ENCODE data around the gene KIAA0319L.
A peak's percentile ranks its signal among the peaks of the same experiment; 100 is the strongest.

The KIAA0319L gene

DNA sequence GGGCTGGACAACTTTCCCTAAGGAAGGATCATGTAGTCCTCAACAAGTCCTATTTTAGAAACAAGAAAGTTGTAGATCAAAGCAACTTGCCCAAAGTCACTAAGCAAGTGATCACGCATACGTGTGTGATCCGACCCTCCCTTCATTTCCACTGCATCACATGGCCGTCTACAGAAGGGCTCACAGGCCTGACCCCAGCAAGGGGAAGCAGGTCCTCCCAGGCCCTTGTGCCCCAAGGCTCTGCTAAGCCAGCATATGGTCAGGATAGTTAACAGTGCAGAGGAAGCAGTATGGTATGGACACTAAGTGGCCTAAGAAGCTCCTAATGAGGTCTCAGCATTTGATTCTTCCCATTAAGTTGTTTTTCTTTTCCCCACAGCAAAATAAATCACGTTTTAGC is 40.7 kb upstream of the KIAA0319L start:
- peak overlapping the region; percentile 32 for H2BK12ac ChIP-seq (ENCODE audit: low read length)
- H3K4me1 ChIP-seq (ENCODE audit: control insufficient read depth in 1 of 2, insufficient read depth in 2 of 2, low read length in 2 of 2): peaks cover 21 to 26% of the 10 kb centered on the region in 2 experiments
- H3K4me3 ChIP-seq (ENCODE audit: low read depth, low read length): no peak overlapping the region
- H3K79me2 ChIP-seq (ENCODE audit: control insufficient read depth, insufficient read depth, low read length, poor library complexity): no peaks in the 10 kb centered on the region
- no peak for DNase-seq
- peaks cover 2% of the 10 kb centered on the region for H3K9me3 ChIP-seq (ENCODE audit: insufficient read depth, low read depth, low read length)
- no CpG with 5 or more reads among the region's 5 CpGs for WGBS (ENCODE audit: extremely low coverage, insufficient coverage, insufficient read length)
- no peak overlapping the region for H4K8ac ChIP-seq (ENCODE audit: low read depth, low read length)
- peaks cover 10 to 14% of the 10 kb centered on the region in 2 experiments for H3K36me3 ChIP-seq (ENCODE audit: control insufficient read depth in 1 of 2, insufficient read depth in 2 of 2, low read length in 2 of 2)
- H3K4ac ChIP-seq (ENCODE audit: low read depth, low read length): no peak overlapping the region
- H2AFZ ChIP-seq (ENCODE audit: insufficient read depth, low read length, poor library complexity): no peak overlapping the region
- H3K27me3 ChIP-seq (ENCODE audit: insufficient read depth, low read length): no peaks in the 10 kb centered on the region
- H3K9ac ChIP-seq (ENCODE audit: low read length): no peak overlapping the region
- peak overlapping the region; percentile 39 for H3K18ac ChIP-seq (ENCODE audit: low read length)
- H3K79me1 ChIP-seq (ENCODE audit: low read length): peaks cover 2% of the 10 kb centered on the region
- H3K4me2 ChIP-seq (ENCODE audit: low read length): no peak overlapping the region
- H4K91ac ChIP-seq (ENCODE audit: low read depth, low read length): no peak overlapping the region
- H2BK120ac ChIP-seq (ENCODE audit: insufficient read depth, low read length, poor library complexity): no peak overlapping the region
- H2BK5ac ChIP-seq (ENCODE audit: low read depth, low read length, poor library complexity): no peak overlapping the region
- no peak overlapping the region for H4K12ac ChIP-seq (ENCODE audit: low read depth, low read length)
- H3K14ac ChIP-seq (ENCODE audit: low read length): no peak overlapping the region
- H3K27ac ChIP-seq (ENCODE audit: low read depth, low read length): no peak overlapping the region
- H3K23ac ChIP-seq (ENCODE audit: low read length): peak overlapping the region; percentile 20
- H2AK5ac ChIP-seq (ENCODE audit: low read length): peak overlapping the region; percentile 3

DNA sequence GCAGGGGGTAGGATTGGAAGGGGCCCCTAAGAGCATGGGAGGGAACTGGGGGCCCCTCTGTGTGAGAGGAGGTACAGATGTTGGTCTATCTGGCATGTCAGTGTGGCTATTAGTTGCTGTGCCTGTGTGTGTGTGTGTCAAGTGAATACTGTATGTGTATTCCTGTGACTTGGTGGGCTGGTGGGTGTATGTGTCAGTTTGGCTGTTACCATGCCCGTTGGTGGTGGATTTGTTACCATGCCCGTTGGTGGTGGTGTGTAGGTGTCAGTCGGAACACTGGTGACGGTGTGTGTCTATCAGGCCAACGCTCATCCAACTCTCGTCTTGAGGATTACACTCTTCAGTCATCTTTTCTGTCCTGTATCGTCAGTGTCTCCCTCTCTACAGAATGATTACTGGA is 38.5 kb upstream of the KIAA0319L start:
- WGBS (ENCODE audit: extremely low coverage, insufficient coverage, insufficient read length): no CpG with 5 or more reads among the region's 7 CpGs
- Histone ChIP-seq H3K9ac (ENCODE audit: low read length) (no peak overlapping the region), H3K4ac (ENCODE audit: low read depth, low read length) (no peak overlapping the region), H3K9me3 (ENCODE audit: insufficient read depth, low read depth, low read length) (peaks cover 2% of the 10 kb centered on the region), H3K23ac (ENCODE audit: low read length) (no peak overlapping the region), H2AFZ (ENCODE audit: insufficient read depth, low read length, poor library complexity) (no peak overlapping the region), H3K4me1 (ENCODE audit: control insufficient read depth in 1 of 2, insufficient read depth in 2 of 2, low read length in 2 of 2) (peaks cover 21 to 27% of the 10 kb centered on the region in 2 experiments), H2BK5ac (ENCODE audit: low read depth, low read length, poor library complexity) (no peak overlapping the region), H3K27ac (ENCODE audit: low read depth, low read length) (no peak overlapping the region), H3K79me1 (ENCODE audit: low read length) (peaks cover 2% of the 10 kb centered on the region), H3K79me2 (ENCODE audit: control insufficient read depth, insufficient read depth, low read length, poor library complexity) (no peaks in the 10 kb centered on the region), H3K14ac (ENCODE audit: low read length) (no peak overlapping the region), H3K27me3 (ENCODE audit: insufficient read depth, low read length) (no peaks in the 10 kb centered on the region), H3K4me2 (ENCODE audit: low read length) (no peak overlapping the region), H3K4me3 (ENCODE audit: low read depth, low read length) (no peak overlapping the region), H2BK12ac (ENCODE audit: low read length) (no peak overlapping the region), H4K12ac (ENCODE audit: low read depth, low read length) (no peak overlapping the region), H4K91ac (ENCODE audit: low read depth, low read length) (no peak overlapping the region), H2AK5ac (ENCODE audit: low read length) (no peak overlapping the region), H4K8ac (ENCODE audit: low read depth, low read length) (no peak overlapping the region), H3K36me3 (ENCODE audit: control insufficient read depth in 1 of 2, insufficient read depth in 2 of 2, low read length in 2 of 2) (peaks cover 14 to 15% of the 10 kb centered on the region in 2 experiments), H3K18ac (ENCODE audit: low read length) (no peak overlapping the region), H2BK120ac (ENCODE audit: insufficient read depth, low read length, poor library complexity) (no peak overlapping the region)
- no peak for DNase-seq

- H3K4me1 ChIP-seq (ENCODE audit: control insufficient read depth in 1 of 2, insufficient read depth in 2 of 2, low read length in 2 of 2): peaks cover 18 to 22% of the 10 kb centered on the region in 2 experiments
- no peak overlapping the region for H3K9ac ChIP-seq (ENCODE audit: low read length)
- H2BK120ac ChIP-seq (ENCODE audit: insufficient read depth, low read length, poor library complexity): no peak overlapping the region
- peaks cover 2% of the 10 kb centered on the region for H3K79me1 ChIP-seq (ENCODE audit: low read length)
- H3K4ac ChIP-seq (ENCODE audit: low read depth, low read length): no peak overlapping the region
- H3K9me3 ChIP-seq (ENCODE audit: insufficient read depth, low read depth, low read length): peaks cover 2% of the 10 kb centered on the region
- H4K12ac ChIP-seq (ENCODE audit: low read depth, low read length): no peak overlapping the region
- peak overlapping the region; percentile 20 for H3K27ac ChIP-seq (ENCODE audit: low read depth, low read length)
- no peak overlapping the region for H2AFZ ChIP-seq (ENCODE audit: insufficient read depth, low read length, poor library complexity)
- H4K91ac ChIP-seq (ENCODE audit: low read depth, low read length): no peak overlapping the region
- no CpG with 5 or more reads among the region's 9 CpGs for WGBS (ENCODE audit: extremely low coverage, insufficient coverage, insufficient read length)
- peaks cover 15 to 18% of the 10 kb centered on the region in 2 experiments for H3K36me3 ChIP-seq (ENCODE audit: control insufficient read depth in 1 of 2, insufficient read depth in 2 of 2, low read length in 2 of 2)
- no peak overlapping the region for H2BK12ac ChIP-seq (ENCODE audit: low read length)
- no peak overlapping the region for H3K23ac ChIP-seq (ENCODE audit: low read length)
- no peak overlapping the region for H3K4me3 ChIP-seq (ENCODE audit: low read depth, low read length)
- H3K4me2 ChIP-seq (ENCODE audit: low read length): no peak overlapping the region
- H3K18ac ChIP-seq (ENCODE audit: low read length): no peak overlapping the region
- DNase-seq: no peak
- no peaks in the 10 kb centered on the region for H3K79me2 ChIP-seq (ENCODE audit: control insufficient read depth, insufficient read depth, low read length, poor library complexity)
- peak overlapping the region; percentile 6 for H2BK5ac ChIP-seq (ENCODE audit: low read depth, low read length, poor library complexity)
- H2AK5ac ChIP-seq (ENCODE audit: low read length): no peak overlapping the region
- H4K8ac ChIP-seq (ENCODE audit: low read depth, low read length): no peak overlapping the region
- no peak overlapping the region for H3K14ac ChIP-seq (ENCODE audit: low read length)
- H3K27me3 ChIP-seq (ENCODE audit: insufficient read depth, low read length): no peaks in the 10 kb centered on the region
Observed at GRCh38 chr1:35594005-35594760, 37.0 kb upstream of the KIAA0319L start.

DNA sequence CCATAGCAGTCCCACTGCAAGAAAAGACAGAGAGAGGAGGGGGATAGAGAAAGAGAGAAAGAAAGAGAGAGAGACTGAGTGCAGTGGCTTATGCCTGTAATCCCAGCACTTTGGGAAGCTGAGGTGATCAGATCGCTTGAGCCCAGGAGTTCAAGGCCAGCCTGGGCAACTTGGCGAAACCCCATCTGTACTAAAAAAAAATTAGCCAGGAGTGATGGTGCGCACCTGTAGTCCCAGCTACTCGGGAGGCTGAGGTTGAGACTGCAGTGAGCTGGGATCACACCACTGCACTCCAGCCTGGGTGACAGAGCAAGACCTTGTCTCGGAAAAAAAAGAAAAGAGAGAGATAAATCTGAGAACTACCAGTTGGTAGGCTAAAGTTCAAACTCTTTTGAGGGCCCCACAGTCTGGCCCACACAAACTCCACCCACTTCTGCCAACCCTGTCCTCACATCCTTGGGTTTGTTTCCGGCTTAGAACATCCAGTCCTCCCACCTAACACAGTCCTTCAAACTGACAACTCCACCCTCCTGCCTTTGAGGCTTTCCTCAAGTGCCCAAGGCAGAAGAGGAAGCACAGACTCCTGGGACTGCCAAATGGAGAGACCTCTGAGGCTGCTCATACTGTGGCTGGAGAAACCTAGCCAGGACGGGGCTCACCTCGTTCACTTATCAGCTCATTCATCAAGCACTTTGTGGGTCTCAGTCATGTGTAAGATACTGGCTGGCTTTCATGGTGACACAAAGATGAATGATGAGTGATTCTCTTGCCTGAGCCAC is 36.0 kb upstream of the KIAA0319L start:
- H2AK5ac ChIP-seq (ENCODE audit: low read length): no peak overlapping the region
- H3K9ac ChIP-seq (ENCODE audit: low read length): no peak overlapping the region
- H3K27me3 ChIP-seq (ENCODE audit: insufficient read depth, low read length): no peaks in the 10 kb centered on the region
- H2BK5ac ChIP-seq (ENCODE audit: low read depth, low read length, poor library complexity): no peak overlapping the region
- no peaks in the 10 kb centered on the region for H3K79me2 ChIP-seq (ENCODE audit: control insufficient read depth, insufficient read depth, low read length, poor library complexity)
- WGBS (ENCODE audit: extremely low coverage, insufficient coverage, insufficient read length): no CpG with 5 or more reads among the region's 8 CpGs
- no peak overlapping the region for H3K14ac ChIP-seq (ENCODE audit: low read length)
- peaks cover 2% of the 10 kb centered on the region for H3K79me1 ChIP-seq (ENCODE audit: low read length)
- DNase-seq: no peak
- H2BK120ac ChIP-seq (ENCODE audit: insufficient read depth, low read length, poor library complexity): no peak overlapping the region
- H3K36me3 ChIP-seq (ENCODE audit: control insufficient read depth in 1 of 2, insufficient read depth in 2 of 2, low read length in 2 of 2): peaks cover 18 to 21% of the 10 kb centered on the region in 2 experiments
- no peak overlapping the region for H4K91ac ChIP-seq (ENCODE audit: low read depth, low read length)
- no peak overlapping the region for H3K4ac ChIP-seq (ENCODE audit: low read depth, low read length)
- no peak overlapping the region for H3K4me2 ChIP-seq (ENCODE audit: low read length)
- peaks cover 13 to 17% of the 10 kb centered on the region in 2 experiments for H3K4me1 ChIP-seq (ENCODE audit: control insufficient read depth in 1 of 2, insufficient read depth in 2 of 2, low read length in 2 of 2)
- H3K4me3 ChIP-seq (ENCODE audit: low read depth, low read length): no peak overlapping the region
- H2AFZ ChIP-seq (ENCODE audit: insufficient read depth, low read length, poor library complexity): no peak overlapping the region
- no peak overlapping the region for H4K8ac ChIP-seq (ENCODE audit: low read depth, low read length)
- peak overlapping the region; percentile 59 for H3K27ac ChIP-seq (ENCODE audit: low read depth, low read length)
- H3K9me3 ChIP-seq (ENCODE audit: insufficient read depth, low read depth, low read length): peaks cover 2% of the 10 kb centered on the region
- H3K18ac ChIP-seq (ENCODE audit: low read length): no peak overlapping the region
- H4K12ac ChIP-seq (ENCODE audit: low read depth, low read length): no peak overlapping the region
- no peak overlapping the region for H2BK12ac ChIP-seq (ENCODE audit: low read length)
- no peak overlapping the region for H3K23ac ChIP-seq (ENCODE audit: low read length)

Measured in trophoblast cell (in vitro differentiated cells and primary cell).